ENCODE measurements around the gene BCAS3.
"Not testable (repeated sequence)": the region's sequence is repeated elsewhere in the genome, so short reads cannot be mapped to it uniquely, and the experiment has no call there.

The BCAS3 gene

GRCh38 chr17:60770946-60771422, 93.3 kb downstream of the BCAS3 start:
- H3K4me3 ChIP-seq (ENCODE audit: low read depth, low read length), result no peak overlapping the region
- no peaks in the 10 kb centered on the region; the same call in 1 of the 2 replicates for H3K9me3 ChIP-seq
- H3K27me3 ChIP-seq, result no peaks in the 10 kb centered on the region
- DNase-seq, result no peak
- no peaks in the 10 kb centered on the region for H3K4me1 ChIP-seq
- TF ChIP-seq CTCF (IDR thresholded peaks at IDR 0.05; ENCODE audit: low read depth, low read length), result no peak
- no peaks in the 10 kb centered on the region for H3K36me3 ChIP-seq

- not testable (repeated sequence) for H3K4me1 ChIP-seq; H3K9me3 ChIP-seq; H3K27me3 ChIP-seq; H3K4me3 ChIP-seq (ENCODE audit: low read depth, low read length); DNase-seq; H3K36me3 ChIP-seq
Observed at GRCh38 chr17:60771621-60772020, 94.0 kb downstream of the BCAS3 start.

- no peak for TF ChIP-seq CTCF (IDR thresholded peaks at IDR 0.05; ENCODE audit: low read depth, low read length)
- H3K4me3 ChIP-seq (ENCODE audit: low read depth, low read length), result no peak overlapping the region
Observed at GRCh38 chr17:60773552-60773951, 95.9 kb downstream of the BCAS3 start.

GRCh38 chr17:60781880-60782412, 104.3 kb downstream of the BCAS3 start:
- no peak for DNase-seq
- H3K4me3 ChIP-seq (ENCODE audit: low read depth, low read length), result no peak overlapping the region
- no peak for TF ChIP-seq CTCF (IDR thresholded peaks at IDR 0.05; ENCODE audit: low read depth, low read length)
- no peaks in the 10 kb centered on the region for H3K4me1 ChIP-seq
- H3K9me3 ChIP-seq, result no peaks in the 10 kb centered on the region
- no peaks in the 10 kb centered on the region for H3K36me3 ChIP-seq
- H3K27me3 ChIP-seq, result no peaks in the 10 kb centered on the region

More at GRCh38 chr17:60773552-60773951, 95.9 kb downstream of the BCAS3 start:
- Histone ChIP-seq H3K36me3 (no peaks in the 10 kb centered on the region), H3K4me1 (no peaks in the 10 kb centered on the region), H3K27me3 (no peaks in the 10 kb centered on the region), H3K9me3 (no peaks in the 10 kb centered on the region)
- DNase-seq, result no peak

- H3K36me3 ChIP-seq, result no peaks in the 10 kb centered on the region
- H3K9me3 ChIP-seq, result no peaks in the 10 kb centered on the region
- TF ChIP-seq CTCF (IDR thresholded peaks at IDR 0.05; ENCODE audit: low read depth, low read length), result no peak
- no peak for DNase-seq
- no peaks in the 10 kb centered on the region for H3K27me3 ChIP-seq
- H3K4me1 ChIP-seq, result no peaks in the 10 kb centered on the region
- no peak overlapping the region for H3K4me3 ChIP-seq (ENCODE audit: low read depth, low read length)
Observed at GRCh38 chr17:60782742-60783141, 105.1 kb downstream of the BCAS3 start.

- no peak overlapping the region for H3K4me3 ChIP-seq (ENCODE audit: low read depth, low read length)
- 0 out of 2 replicates have a peak, but pooled peaks cover 3% of the 10 kb centered on the region for H3K4me1 ChIP-seq
- no peak for TF ChIP-seq CTCF (IDR thresholded peaks at IDR 0.05; ENCODE audit: low read depth, low read length)
- DNase-seq, result no peak
- no peaks in the 10 kb centered on the region for H3K36me3 ChIP-seq
- H3K9me3 ChIP-seq, result no peaks in the 10 kb centered on the region
- H3K27me3 ChIP-seq, result no peaks in the 10 kb centered on the region
Observed at GRCh38 chr17:60790205-60790604, 112.6 kb downstream of the BCAS3 start.
